Keratinocyte (primary cell): ENCODE measurements around the gene ARAF.

Source experiments
- CTCF ChIP-seq, 3 experiments: IDR thresholded peaks in 1 of 3; conservative IDR thresholded peaks in 1 of 3; optimal IDR thresholded peaks in 1 of 3; 2 replicates in 2 of 3; 3 replicates in 1 of 3; pipeline versions ENCODE3 to v1.5.1; 2011; ENCODE audit warnings: low read length in 3 of 3, mild to moderate bottlenecking in 3 of 3, moderate library complexity in 2 of 3, control low read depth in 1 of 3, inconsistent platforms in 1 of 3; ENCODE audit not compliant: insufficient read depth in 2 of 3; ENCODE audit errors: extremely low read depth in 1 of 3
- EZH2 ChIP-seq: IDR thresholded peaks from one replicate; pipeline ENCODE4 v1.6.1; 2012; ENCODE audit warnings: inconsistent platforms, mild to moderate bottlenecking, low read length, moderate library complexity

GRCh38 chrX:47523297-47523696 is 37.7 kb upstream of the ARAF start:
- peak; percentile 42 to 90 (median 89) for TF ChIP-seq CTCF (optimal IDR thresholded peaks at IDR 0.05 in 1 of 3, IDR thresholded peaks at IDR 0.05 in 1 of 3, conservative IDR thresholded peaks at IDR 0.05 in 1 of 3; ENCODE audit: extremely low read depth in 1 of 3, insufficient read depth in 2 of 3, low read length in 3 of 3)
- TF ChIP-seq EZH2 = no peak
